HL-60 (cell line): ENCODE data around the gene CTIF.

Source experiments
- CTCF ChIP-seq: IDR thresholded peaks from one replicate; pipeline ENCODE4 v1.5.1; 2011; ENCODE audit warnings: low read length, control low read depth, inconsistent platforms; ENCODE audit not compliant: insufficient read depth
- POLR2AphosphoS5 ChIP-seq: IDR thresholded peaks from 2 replicates; pipeline ENCODE4 v1.6.1; 2012; ENCODE audit warnings: low read depth
- REST ChIP-seq: IDR thresholded peaks from 2 replicates; pipeline ENCODE4 v1.6.1; 2012; ENCODE audit warnings: low read depth; ENCODE audit not compliant: insufficient replicate concordance

GRCh38 chr18:48837676-48838075, 298.8 kb downstream of the CTIF start:
- TF ChIP-seq CTCF (no peak), REST (no peak), POLR2AphosphoS5 (no peak)
